ENCODE data around the gene ANLN.

Gene ANLN

DNA sequence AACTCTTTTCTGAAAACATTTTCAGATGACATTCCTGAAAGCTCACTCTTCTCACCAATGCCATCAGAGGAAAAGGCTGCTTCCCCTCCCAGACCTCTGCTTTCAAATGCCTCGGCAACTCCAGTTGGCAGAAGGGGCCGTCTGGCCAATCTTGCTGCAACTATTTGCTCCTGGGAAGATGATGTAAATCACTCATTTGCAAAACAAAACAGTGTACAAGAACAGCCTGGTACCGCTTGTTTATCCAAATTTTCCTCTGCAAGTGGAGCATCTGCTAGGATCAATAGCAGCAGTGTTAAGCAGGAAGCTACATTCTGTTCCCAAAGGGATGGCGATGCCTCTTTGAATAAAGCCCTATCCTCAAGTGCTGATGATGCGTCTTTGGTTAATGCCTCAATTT, 16.5 kb downstream of the ANLN start:
- H3K4me3 ChIP-seq (ENCODE audit: insufficient read depth, low read length, poor library complexity, severe bottlenecking) = no peak overlapping the region
- no peaks in the 10 kb centered on the region for H3K27me3 ChIP-seq (ENCODE audit: low read length)
- peaks cover 19% of the 10 kb centered on the region for H3F3A ChIP-seq (ENCODE audit: insufficient read depth)
- no peak overlapping the region for H3K4me2 ChIP-seq (ENCODE audit: low read depth, low read length, poor library complexity, severe bottlenecking)
- TF ChIP-seq, protein P1, sequence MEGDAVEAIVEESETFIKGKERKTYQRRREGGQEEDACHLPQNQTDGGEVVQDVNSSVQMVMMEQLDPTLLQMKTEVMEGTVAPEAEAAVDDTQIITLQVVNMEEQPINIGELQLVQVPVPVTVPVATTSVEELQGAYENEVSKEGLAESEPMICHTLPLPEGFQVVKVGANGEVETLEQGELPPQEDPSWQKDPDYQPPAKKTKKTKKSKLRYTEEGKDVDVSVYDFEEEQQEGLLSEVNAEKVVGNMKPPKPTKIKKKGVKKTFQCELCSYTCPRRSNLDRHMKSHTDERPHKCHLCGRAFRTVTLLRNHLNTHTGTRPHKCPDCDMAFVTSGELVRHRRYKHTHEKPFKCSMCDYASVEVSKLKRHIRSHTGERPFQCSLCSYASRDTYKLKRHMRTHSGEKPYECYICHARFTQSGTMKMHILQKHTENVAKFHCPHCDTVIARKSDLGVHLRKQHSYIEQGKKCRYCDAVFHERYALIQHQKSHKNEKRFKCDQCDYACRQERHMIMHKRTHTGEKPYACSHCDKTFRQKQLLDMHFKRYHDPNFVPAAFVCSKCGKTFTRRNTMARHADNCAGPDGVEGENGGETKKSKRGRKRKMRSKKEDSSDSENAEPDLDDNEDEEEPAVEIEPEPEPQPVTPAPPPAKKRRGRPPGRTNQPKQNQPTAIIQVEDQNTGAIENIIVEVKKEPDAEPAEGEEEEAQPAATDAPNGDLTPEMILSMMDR (IDR thresholded peaks at IDR 0.05; ENCODE audit: insufficient read depth, low read length, poor library complexity, severe bottlenecking) = no peak
- TF ChIP-seq EZH2phosphoT487 (conservative IDR thresholded peaks at IDR 0.05; ENCODE audit: low read length) = no peak
- H3K27ac ChIP-seq (ENCODE audit: low read depth, low read length) = no peak overlapping the region
- peaks cover 21% of the 10 kb centered on the region for H4K20me1 ChIP-seq (ENCODE audit: low read depth, low read length)
- H2AFZ ChIP-seq (ENCODE audit: low read depth, low read length, severe bottlenecking) = no peak overlapping the region
- H3K79me2 ChIP-seq (ENCODE audit: insufficient read depth, low read length) = peaks cover 43% of the 10 kb centered on the region
- H3K9me3 ChIP-seq (ENCODE audit: insufficient read depth, low read length) = no peaks in the 10 kb centered on the region
- peaks cover 64% of the 10 kb centered on the region for H3K36me3 ChIP-seq (ENCODE audit: low read length)
- no peak overlapping the region for H3K9ac ChIP-seq (ENCODE audit: low read length)
- no peaks in the 10 kb centered on the region for H3K9me2 ChIP-seq (replicated peaks; ENCODE audit: insufficient read depth, low read length)

DNA sequence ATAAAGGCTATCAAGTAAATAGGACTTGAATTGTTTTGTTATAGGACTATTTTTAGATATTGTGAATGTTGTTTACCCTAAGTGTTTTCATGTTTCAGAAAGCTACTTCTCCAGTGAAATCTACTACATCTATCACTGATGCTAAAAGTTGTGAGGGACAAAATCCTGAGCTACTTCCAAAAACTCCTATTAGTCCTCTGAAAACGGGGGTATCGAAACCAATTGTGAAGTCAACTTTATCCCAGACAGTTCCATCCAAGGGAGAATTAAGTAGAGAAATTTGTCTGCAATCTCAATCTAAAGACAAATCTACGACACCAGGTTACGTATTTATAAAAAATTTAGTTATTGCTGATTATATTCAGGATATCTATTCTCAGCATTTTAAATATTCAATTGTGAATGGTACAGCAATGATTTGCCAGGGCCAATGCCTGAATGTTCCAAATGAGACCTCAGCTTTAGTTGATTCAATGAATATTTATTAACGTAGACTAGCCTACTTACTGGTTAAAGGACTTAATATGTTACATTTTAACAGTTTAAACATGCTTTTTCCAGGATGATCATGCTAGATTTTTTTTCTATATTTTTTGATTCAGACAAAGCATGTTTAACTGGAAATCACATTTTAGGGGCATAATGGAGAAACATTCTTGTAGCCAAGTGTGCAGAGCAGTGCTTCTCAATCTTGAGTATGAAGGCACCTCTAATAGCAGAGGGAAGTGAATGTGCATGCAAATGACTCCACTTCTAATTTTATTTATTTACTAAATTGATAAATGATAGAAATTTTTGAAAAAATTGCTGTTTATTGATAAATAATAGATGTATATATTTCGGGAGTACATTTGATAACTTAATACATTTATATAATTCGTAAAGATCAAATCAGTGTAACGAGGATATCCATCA, 18.2 kb downstream of the ANLN start:
- H3K9me2 ChIP-seq (replicated peaks; ENCODE audit: insufficient read depth, low read length) = no peaks in the 10 kb centered on the region
- peaks cover 43% of the 10 kb centered on the region for H3K79me2 ChIP-seq (ENCODE audit: insufficient read depth, low read length)
- no peak overlapping the region for H2AFZ ChIP-seq (ENCODE audit: low read depth, low read length, severe bottlenecking)
- H3K9me3 ChIP-seq (ENCODE audit: insufficient read depth, low read length) = no peaks in the 10 kb centered on the region
- peaks cover 19% of the 10 kb centered on the region for H3F3A ChIP-seq (ENCODE audit: insufficient read depth)
- no peak overlapping the region for H3K27ac ChIP-seq (ENCODE audit: low read depth, low read length)
- no peak for TF ChIP-seq EZH2phosphoT487 (conservative IDR thresholded peaks at IDR 0.05; ENCODE audit: low read length)
- TF ChIP-seq, protein P1 (IDR thresholded peaks at IDR 0.05; ENCODE audit: insufficient read depth, low read length, poor library complexity, severe bottlenecking) = no peak
- no peak overlapping the region for H3K4me3 ChIP-seq (ENCODE audit: insufficient read depth, low read length, poor library complexity, severe bottlenecking)
- H3K4me2 ChIP-seq (ENCODE audit: low read depth, low read length, poor library complexity, severe bottlenecking) = no peak overlapping the region
- peaks cover 69% of the 10 kb centered on the region for H3K36me3 ChIP-seq (ENCODE audit: low read length)
- H3K9ac ChIP-seq (ENCODE audit: low read length) = no peak overlapping the region
- no peaks in the 10 kb centered on the region for H3K27me3 ChIP-seq (ENCODE audit: low read length)
- H4K20me1 ChIP-seq (ENCODE audit: low read depth, low read length) = peaks cover 21% of the 10 kb centered on the region

DNA sequence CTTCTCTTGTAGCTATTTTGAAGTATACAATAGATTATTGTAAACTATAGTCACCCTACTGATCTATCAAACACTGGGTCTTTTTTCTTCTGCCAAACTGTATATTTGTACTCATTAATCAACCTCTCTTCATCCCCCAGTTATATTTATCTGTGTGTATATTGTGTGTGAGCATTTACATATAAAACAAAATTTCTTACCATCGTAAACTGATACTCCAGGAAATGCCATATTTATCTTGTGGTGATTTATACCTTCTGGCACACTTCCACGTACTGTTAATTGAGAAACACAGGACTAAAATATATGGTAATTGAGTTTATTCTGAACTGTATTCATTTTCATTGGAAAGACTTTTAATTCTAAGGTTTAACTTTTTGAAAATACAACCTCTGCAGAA, 18.9 kb downstream of the ANLN start:
- H3K4me3 ChIP-seq (ENCODE audit: insufficient read depth, low read length, poor library complexity, severe bottlenecking) = no peak overlapping the region
- no peak overlapping the region for H3K4me2 ChIP-seq (ENCODE audit: low read depth, low read length, poor library complexity, severe bottlenecking)
- H3F3A ChIP-seq (ENCODE audit: insufficient read depth) = peaks cover 19% of the 10 kb centered on the region
- H3K27me3 ChIP-seq (ENCODE audit: low read length) = no peaks in the 10 kb centered on the region
- H2AFZ ChIP-seq (ENCODE audit: low read depth, low read length, severe bottlenecking) = no peak overlapping the region
- no peaks in the 10 kb centered on the region for H3K9me2 ChIP-seq (replicated peaks; ENCODE audit: insufficient read depth, low read length)
- H3K27ac ChIP-seq (ENCODE audit: low read depth, low read length) = no peak overlapping the region
- no peaks in the 10 kb centered on the region for H3K9me3 ChIP-seq (ENCODE audit: insufficient read depth, low read length)
- H4K20me1 ChIP-seq (ENCODE audit: low read depth, low read length) = peaks cover 21% of the 10 kb centered on the region
- no peak overlapping the region for H3K9ac ChIP-seq (ENCODE audit: low read length)
- peaks cover 38% of the 10 kb centered on the region for H3K79me2 ChIP-seq (ENCODE audit: insufficient read depth, low read length)
- TF ChIP-seq, protein P1 (IDR thresholded peaks at IDR 0.05; ENCODE audit: insufficient read depth, low read length, poor library complexity, severe bottlenecking) = no peak
- no peak for TF ChIP-seq EZH2phosphoT487 (conservative IDR thresholded peaks at IDR 0.05; ENCODE audit: low read length)
- H3K36me3 ChIP-seq (ENCODE audit: low read length) = peaks cover 74% of the 10 kb centered on the region

Data from SU-DHL-6 (cell line).